ACHN (cell line): ENCODE results near the gene RNF10.
"Not testable (repeated sequence)": the region's sequence is repeated elsewhere in the genome, so short reads cannot be mapped to it uniquely, and the experiment has no call there.

Source experiments
- DNase-seq: peaks from one replicate; pipeline ENCODE4 v3.0.0-alpha.2; 2015
- in situ Hi-C: cut with HindIII; loops from 2 replicates; pipeline ENCODE4 v1.10.0; 2017; ENCODE audit warnings: low sequenced_read_pairs, low pct_ligation_motif_present, low pct_unique_long_range_greater_than_20kb

RNF10 gene

GRCh38 chr12:120534203-120534702 lies at the start of gene RNF10:
Gene RNF10, plus strand, starts transcription at chr12:120534356. Its CDS starts 456 bp downstream, at chr12:120534812.
- in situ Hi-C loops: no loop called here
- peak; percentile 93 for DNase-seq

DNA sequence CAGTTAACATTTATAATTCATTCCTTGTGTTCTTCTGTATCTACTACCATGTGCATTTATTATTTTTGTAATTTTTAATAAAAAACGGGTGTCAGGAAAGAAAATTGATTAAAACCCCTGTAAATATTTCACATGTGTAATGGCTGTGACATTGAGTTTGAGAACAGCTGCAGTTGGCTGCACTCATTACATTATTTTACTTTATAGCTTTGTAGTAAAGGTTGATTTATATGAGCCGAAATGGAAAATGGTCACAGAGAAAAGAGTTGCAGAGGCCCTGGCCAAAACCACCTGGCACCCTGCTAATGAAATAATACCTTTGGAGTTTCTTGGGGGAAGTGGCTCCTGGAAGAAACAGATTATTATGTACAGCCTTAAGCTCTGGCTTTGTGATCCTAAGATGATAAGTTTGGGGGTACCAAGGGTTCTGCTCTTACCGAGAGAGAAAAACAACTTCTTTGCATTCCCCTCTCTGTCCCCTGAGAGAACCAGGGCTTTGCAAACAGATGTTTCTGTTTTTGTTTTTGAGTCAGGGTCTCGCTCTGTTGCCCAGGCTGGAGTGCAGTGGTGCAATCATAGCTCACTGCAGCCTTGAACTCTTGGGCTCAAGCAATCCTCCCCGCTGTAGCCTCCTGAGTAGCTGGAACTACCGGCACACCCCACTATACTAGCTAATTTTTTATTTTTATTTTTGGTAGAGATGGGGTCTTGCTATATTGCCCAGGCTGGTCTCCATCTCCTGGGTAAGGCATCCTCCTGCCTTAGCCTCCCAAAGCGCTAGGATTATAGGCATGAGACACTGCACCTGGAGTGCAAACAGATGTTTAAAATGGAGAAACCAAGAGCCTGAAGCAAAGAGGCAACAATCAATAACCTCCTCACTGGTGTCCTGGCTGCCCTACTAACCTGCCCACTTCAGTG lies 47.9 kb upstream of the RNF10 start:
- DNase-seq: no peak
- in situ Hi-C loops: no loop called here

DNA sequence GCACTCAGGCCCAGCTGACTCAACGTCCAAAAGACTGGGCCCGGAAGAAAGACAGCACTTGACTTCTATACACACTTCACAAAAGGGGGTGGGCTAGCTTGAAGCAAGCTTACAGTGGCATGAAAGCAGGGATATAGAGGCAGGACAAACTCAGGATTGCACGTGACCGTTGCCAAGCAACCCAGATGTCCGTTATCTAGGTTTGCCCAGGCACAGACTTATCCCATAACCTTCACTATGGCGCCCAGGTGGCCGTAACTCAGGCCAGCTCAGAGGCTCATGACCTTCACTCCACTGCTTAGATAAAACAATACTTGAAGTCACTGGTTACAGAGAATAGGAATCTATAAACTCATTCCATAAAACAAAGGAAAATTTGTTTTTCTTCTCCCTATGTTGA lies 46.6 kb upstream of the RNF10 start:
- DNase-seq, in situ Hi-C loops: not testable (repeated sequence)

- in situ Hi-C loops: no loop called here
- DNase-seq: no peak
These were observed 46.0 kb upstream of the RNF10 start for GRCh38 chr12:120488057-120488640.

GRCh38 chr12:120489018-120489417 lies 45.1 kb upstream of the RNF10 start:
- in situ Hi-C loops: no loop called here
- no peak for DNase-seq

- DNase-seq: no peak
- in situ Hi-C loops: no loop called here
These were observed 43.8 kb upstream of the RNF10 start for GRCh38 chr12:120490325-120490724.

- no peak for DNase-seq
- in situ Hi-C loops: no loop called here
These were observed 43.2 kb upstream of the RNF10 start for GRCh38 chr12:120490833-120491512.

DNA sequence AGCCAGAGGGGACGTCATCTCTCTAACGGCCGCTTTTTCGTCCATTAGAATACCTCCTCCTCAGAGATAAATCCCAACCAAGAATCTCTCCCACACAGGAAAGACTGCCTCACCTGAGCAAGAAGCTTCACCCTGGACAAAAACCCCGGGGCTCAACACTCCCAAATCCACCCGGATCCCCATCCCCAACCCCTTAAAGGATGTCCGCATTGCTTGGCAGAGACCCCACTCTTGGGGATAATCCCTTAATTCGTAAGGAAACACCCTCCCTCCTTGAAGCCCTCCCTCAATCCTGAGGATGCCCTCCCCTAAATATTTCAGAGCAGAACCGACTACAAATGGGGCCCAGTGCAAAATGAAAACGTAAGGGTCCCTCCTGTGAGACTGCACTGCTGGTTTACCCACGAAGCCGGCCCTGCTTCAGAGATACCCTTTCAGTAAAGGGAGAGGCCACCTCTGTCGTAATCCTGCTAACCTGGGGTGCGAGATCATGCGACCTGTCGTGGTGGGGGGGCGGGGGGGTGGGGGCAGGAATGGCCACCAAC lies 38.9 kb upstream of the RNF10 start:
- in situ Hi-C loops: no loop called here
- no peak for DNase-seq

DNA sequence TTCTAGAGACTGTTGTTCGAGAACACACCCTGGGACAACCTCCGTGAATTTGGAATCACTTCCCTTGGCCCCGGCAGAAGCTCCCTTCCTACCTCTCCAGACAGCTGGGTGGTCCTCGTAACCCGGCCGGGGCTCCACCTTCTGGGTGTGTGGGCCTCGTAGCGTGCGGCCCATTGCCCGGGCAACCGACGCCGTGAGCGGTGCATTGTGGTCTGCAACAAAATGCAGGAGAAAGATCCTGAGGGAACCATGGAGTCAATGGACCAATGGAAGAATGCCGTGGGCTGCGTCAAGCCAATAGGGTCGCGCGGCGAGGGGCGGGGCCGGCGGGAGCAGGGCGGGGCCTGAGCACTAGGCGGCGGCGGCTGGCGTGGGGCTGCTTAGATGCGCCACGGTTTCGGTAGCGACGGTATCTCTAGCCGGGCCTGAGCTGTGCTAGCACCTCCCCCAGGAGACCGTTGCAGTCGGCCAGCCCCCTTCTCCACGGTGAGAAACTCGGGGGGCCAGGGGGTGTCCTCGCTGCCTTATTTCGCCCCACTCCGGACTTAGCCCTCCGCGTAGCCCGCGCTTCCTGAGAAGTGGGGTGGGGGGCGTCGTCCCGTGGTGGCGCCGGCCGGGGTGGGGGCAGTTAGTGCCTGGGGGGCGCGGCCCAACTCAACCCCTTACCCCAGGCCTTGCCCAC lies 38.3 kb upstream of the RNF10 start, which contains the start of gene DYNLL1:
Gene DYNLL1 (plus strand): TSS at position 383 of the 682 bp plus-strand sequence. CDS start 309 bp downstream, outside the sequence.
- DNase-seq: peak; percentile 99

DNA sequence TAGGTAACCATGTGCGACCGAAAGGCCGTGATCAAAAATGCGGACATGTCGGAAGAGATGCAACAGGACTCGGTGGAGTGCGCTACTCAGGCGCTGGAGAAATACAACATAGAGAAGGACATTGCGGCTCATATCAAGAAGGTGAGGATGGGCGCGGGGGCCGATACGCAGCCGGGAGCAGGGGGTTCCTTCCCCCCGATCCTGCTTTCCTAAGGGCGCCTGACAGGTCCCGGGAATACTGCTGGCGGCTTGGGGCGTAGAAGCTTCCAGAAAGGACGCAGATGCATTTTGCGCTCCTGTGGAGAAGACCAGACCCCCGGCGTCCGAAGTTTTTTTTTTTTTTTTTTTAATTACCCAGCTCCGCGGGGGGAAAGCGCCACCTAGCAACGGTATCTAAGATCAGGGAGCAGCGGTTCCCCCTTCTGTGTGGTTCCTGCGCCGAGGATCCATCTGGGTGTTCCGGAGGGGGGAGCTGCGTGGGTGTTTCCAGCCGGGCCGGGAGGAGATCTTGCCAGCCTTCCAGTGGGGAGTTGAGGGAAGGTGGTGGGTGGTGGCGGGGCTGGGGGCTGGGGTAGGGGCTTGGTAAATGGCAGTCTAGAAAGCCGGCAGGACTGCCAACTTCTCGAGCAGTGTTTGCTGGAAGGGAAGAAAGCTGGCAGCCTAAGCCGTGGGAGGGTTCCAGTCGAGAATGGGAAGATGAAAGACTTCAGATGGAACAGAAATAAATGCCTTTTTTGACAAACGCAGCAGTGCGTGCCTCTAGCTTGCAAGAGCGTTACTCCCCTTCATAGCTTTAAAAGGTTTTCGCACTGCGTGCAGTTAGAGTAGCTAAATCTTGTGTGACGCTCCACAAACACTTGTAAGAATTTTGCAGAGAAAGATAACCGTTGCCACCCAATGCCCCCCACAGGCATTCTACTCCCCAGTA lies 37.5 kb upstream of the RNF10 start:
- in situ Hi-C loops: no loop called here
- peak; percentile 54 for DNase-seq

More for the DNA sequence above, 38.3 kb upstream of the RNF10 start, which contains the start of gene DYNLL1:
- in situ Hi-C loops: no loop called here

GRCh38 chr12:120497524-120498150 lies 36.5 kb upstream of the RNF10 start:
- in situ Hi-C loops: no loop called here
- DNase-seq: no peak

GRCh38 chr12:120498870-120499515 lies 35.2 kb upstream of the RNF10 start:
- no peak for DNase-seq

DNA sequence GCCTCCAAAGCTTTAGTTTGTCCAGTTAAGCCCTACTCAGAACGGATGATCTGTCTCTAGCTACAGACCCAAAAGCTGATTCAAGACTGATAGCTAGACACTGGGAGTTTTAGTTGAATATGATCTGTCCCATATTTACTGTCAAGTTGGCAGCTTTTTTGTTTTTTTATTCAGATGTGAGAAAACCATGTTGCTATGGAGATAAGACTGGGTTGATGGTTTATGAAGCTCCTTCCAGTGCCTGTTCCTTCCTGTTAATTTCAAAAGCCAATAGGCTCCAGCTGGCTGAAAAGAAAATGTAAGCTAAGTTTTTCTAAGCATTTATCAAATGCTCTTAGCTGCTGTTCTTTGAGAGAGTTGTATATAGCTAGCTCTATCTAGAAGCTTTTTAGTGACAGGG lies 33.6 kb upstream of the RNF10 start:
- in situ Hi-C loops: no loop called here
- DNase-seq: no peak

More at GRCh38 chr12:120498870-120499515, 35.2 kb upstream of the RNF10 start:
- in situ Hi-C loops: no loop called here

- in situ Hi-C loops: no loop called here
- no peak for DNase-seq
These were observed 29.6 kb upstream of the RNF10 start for GRCh38 chr12:120504587-120504986.

DNA sequence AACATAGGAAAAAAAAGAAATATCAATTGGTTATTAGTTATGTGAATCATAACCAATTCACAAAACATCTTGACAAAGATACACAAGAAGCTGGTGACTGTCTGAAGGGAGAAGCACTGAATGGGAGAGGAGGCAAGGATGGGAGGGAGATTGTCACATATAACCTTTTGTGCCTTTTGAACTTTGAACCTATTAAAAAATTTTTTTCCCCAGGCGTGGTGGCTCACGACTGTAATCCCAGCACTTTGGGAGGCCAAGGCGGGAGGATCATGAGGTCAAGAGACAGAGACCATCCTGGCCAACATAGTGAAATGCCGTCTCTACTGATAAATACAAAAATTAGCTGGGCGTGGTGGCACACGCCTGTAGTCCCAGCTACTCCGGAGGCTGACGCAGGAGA lies 25.6 kb upstream of the RNF10 start:
- in situ Hi-C loops: no loop called here
- no peak for DNase-seq

DNA sequence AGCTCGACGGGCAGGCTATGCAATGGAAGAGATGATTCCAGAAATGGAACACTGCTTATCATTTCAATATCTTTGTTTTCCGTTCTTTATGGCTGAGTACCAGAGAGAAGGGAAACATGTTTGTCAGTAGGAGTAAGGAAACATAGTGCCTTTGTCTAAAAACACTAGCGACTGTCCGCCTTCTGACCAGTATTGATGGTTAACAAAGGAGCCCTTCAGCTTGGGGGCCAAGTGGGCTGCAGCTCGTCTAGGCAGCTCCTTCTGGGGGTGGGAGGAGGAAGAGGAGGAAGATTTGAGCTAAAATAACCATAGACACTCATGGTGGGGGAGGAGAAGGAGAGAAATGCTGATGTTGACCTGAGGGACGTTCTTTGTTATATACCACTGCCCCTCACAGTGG lies 20.2 kb upstream of the RNF10 start:
- in situ Hi-C loops: no loop called here
- no peak for DNase-seq
